Nephron progenitor cell (in vitro differentiated cells): Measurements from ENCODE around the gene ANXA7.

Source experiments
- DNase-seq: peaks from one replicate; pipeline ENCODE4 v3.0.0; 2021
- H3K27ac Mint-ChIP-seq: 2 replicates; pipeline ENCODE4 v1.8.0; 2021; ENCODE audit warnings: mild to moderate bottlenecking, moderate library complexity, mixed read lengths
- H3K27me3 Mint-ChIP-seq: 2 replicates; pipeline ENCODE4 v1.8.0; 2021; ENCODE audit warnings: mild to moderate bottlenecking, low read depth, mixed read lengths; ENCODE audit not compliant: poor library complexity
- H3K36me3 Mint-ChIP-seq: 2 replicates; pipeline ENCODE4 v1.8.0; 2021; ENCODE audit warnings: low read depth, mixed read lengths
- H3K4me1 Mint-ChIP-seq: 2 replicates; pipeline ENCODE4 v1.8.0; 2021; ENCODE audit warnings: mixed read lengths
- H3K4me3 Mint-ChIP-seq: 2 replicates; pipeline ENCODE4 v1.8.0; 2021; ENCODE audit warnings: mild to moderate bottlenecking, moderate library complexity, mixed read lengths
- H3K9me3 Mint-ChIP-seq: 2 replicates; pipeline ENCODE4 v1.8.0; 2021; ENCODE audit warnings: mild to moderate bottlenecking, moderate library complexity, mixed read lengths
- CTCF ChIP-seq: fragments of 200-600 bp; sonication (generic); IDR thresholded peaks from 2 replicates; pipeline ENCODE4 v1.5.0; 2021; ENCODE audit warnings: antibody characterized with exemption

Gene ANXA7

GRCh38 chr10:73448384-73448783, 34.5 kb upstream of the ANXA7 start:
- H3K36me3 Mint-ChIP-seq, result peaks cover 29% of the 10 kb centered on the region
- no peaks in the 10 kb centered on the region for H3K9me3 Mint-ChIP-seq
- no peak for TF ChIP-seq CTCF
- DNase-seq, result no peak
- peaks cover 4% of the 10 kb centered on the region for H3K27me3 Mint-ChIP-seq
- H3K27ac Mint-ChIP-seq, result no peak overlapping the region
- no peak overlapping the region for H3K4me3 Mint-ChIP-seq
- no peaks in the 10 kb centered on the region for H3K4me1 Mint-ChIP-seq

- Mint-ChIP-seq H3K27ac (no peak overlapping the region), H3K9me3 (no peaks in the 10 kb centered on the region), H3K4me1 (no peaks in the 10 kb centered on the region), H3K36me3 (peaks cover 18% of the 10 kb centered on the region), H3K27me3 (peaks cover 4% of the 10 kb centered on the region), H3K4me3 (no peak overlapping the region)
- DNase-seq, result no peak
- TF ChIP-seq CTCF, result no peak
Observed at GRCh38 chr10:73446926-73447325, 33.1 kb upstream of the ANXA7 start.

GRCh38 chr10:73444457-73444856, 30.6 kb upstream of the ANXA7 start:
- no peak overlapping the region for H3K27ac Mint-ChIP-seq
- H3K36me3 Mint-ChIP-seq, result peaks cover 18% of the 10 kb centered on the region
- peaks cover 4% of the 10 kb centered on the region for H3K27me3 Mint-ChIP-seq
- no peaks in the 10 kb centered on the region for H3K4me1 Mint-ChIP-seq
- H3K9me3 Mint-ChIP-seq, result no peaks in the 10 kb centered on the region
- no peak for TF ChIP-seq CTCF
- DNase-seq, result no peak
- H3K4me3 Mint-ChIP-seq, result no peak overlapping the region

GRCh38 chr10:73439605-73440312, 25.9 kb upstream of the ANXA7 start:
- peaks cover 16% of the 10 kb centered on the region for H3K36me3 Mint-ChIP-seq
- no peak overlapping the region for H3K27ac Mint-ChIP-seq
- TF ChIP-seq CTCF, result no peak
- H3K4me3 Mint-ChIP-seq, result no peak overlapping the region
- no peaks in the 10 kb centered on the region for H3K4me1 Mint-ChIP-seq
- no peaks in the 10 kb centered on the region for H3K9me3 Mint-ChIP-seq
- DNase-seq, result no peak
- H3K27me3 Mint-ChIP-seq, result peaks cover 3% of the 10 kb centered on the region

GRCh38 chr10:73439055-73439454, 25.2 kb upstream of the ANXA7 start:
- H3K4me1 Mint-ChIP-seq, result peaks cover 7% of the 10 kb centered on the region
- TF ChIP-seq CTCF, result no peak
- H3K36me3 Mint-ChIP-seq, result peaks cover 13% of the 10 kb centered on the region
- no peak overlapping the region for H3K4me3 Mint-ChIP-seq
- no peaks in the 10 kb centered on the region for H3K9me3 Mint-ChIP-seq
- no peak for DNase-seq
- H3K27ac Mint-ChIP-seq, result no peak overlapping the region
- H3K27me3 Mint-ChIP-seq, result no peaks in the 10 kb centered on the region

GRCh38 chr10:73433538-73433867, 19.6 kb upstream of the ANXA7 start, which contains the start of gene MSS51:
TSS of gene MSS51 (minus strand) at chr10:73433561. CDS start at chr10:73428284, 5,277 bp downstream.
- TF ChIP-seq CTCF, result no peak
- Mint-ChIP-seq H3K4me1 (peaks cover 25% of the 10 kb centered on the region), H3K27ac (peak within 1 kb of the TSS; percentile 98), H3K36me3 (peaks cover 24% of the 10 kb centered on the region), H3K9me3 (no peaks in the 10 kb centered on the region), H3K27me3 (no peaks in the 10 kb centered on the region), H3K4me3 (peak within 1 kb of the TSS; percentile 17)
- no peak for DNase-seq
